ENCODE measurements around the gene GORAB.
A peak's percentile ranks its signal among the peaks of the same experiment; 100 is the strongest.

GORAB gene

DNA sequence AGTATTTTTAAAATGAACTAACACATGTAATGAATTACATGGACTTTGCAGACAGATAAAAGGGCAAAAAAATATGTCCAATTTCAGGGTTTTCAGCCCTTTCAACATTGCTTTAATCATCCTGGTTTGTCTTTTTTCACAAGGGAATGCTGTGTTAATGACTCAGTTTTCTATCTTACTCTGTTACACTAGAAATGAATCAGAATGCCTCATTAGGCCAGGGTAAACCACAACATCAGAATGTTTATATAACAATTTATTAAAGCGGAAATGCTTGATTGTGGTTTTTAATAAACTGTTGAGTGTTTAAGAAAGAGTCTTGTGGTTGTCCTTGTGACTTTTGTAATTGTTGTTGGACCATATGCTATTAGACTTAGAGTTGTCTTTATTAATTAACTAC lies 13.5 kb downstream of the GORAB start:
- H3K4me3 ChIP-seq (ENCODE audit: low read length), result no peak overlapping the region
- no peaks in the 10 kb centered on the region for H3K4me1 ChIP-seq (ENCODE audit: control insufficient read depth, insufficient read depth, low read length)
- no peaks in the 10 kb centered on the region for H3K27me3 ChIP-seq (ENCODE audit: control insufficient read depth, insufficient read depth, low read length)
- no peak overlapping the region for H3K9ac ChIP-seq (ENCODE audit: low read length)
- H3K36me3 ChIP-seq (ENCODE audit: control insufficient read depth, insufficient read depth, low read length), result peaks cover 16% of the 10 kb centered on the region
- no peak overlapping the region for H3K27ac ChIP-seq (ENCODE audit: low read depth, low read length)

GRCh38 chr1:170547255-170547654 lies 15.3 kb downstream of the GORAB start:
- H3K9ac ChIP-seq (ENCODE audit: low read length), result no peak overlapping the region
- no peaks in the 10 kb centered on the region for H3K27me3 ChIP-seq (ENCODE audit: control insufficient read depth, insufficient read depth, low read length)
- H3K36me3 ChIP-seq (ENCODE audit: control insufficient read depth, insufficient read depth, low read length), result peaks cover 20% of the 10 kb centered on the region
- no peak overlapping the region for H3K4me3 ChIP-seq (ENCODE audit: low read length)
- no peaks in the 10 kb centered on the region for H3K4me1 ChIP-seq (ENCODE audit: control insufficient read depth, insufficient read depth, low read length)
- H3K27ac ChIP-seq (ENCODE audit: low read depth, low read length), result no peak overlapping the region

- Histone ChIP-seq H3K4me1 (ENCODE audit: control insufficient read depth, insufficient read depth, low read length) (no peaks in the 10 kb centered on the region), H3K4me3 (ENCODE audit: low read length) (no peak overlapping the region), H3K27ac (ENCODE audit: low read depth, low read length) (no peak overlapping the region), H3K36me3 (ENCODE audit: control insufficient read depth, insufficient read depth, low read length) (peaks cover 17% of the 10 kb centered on the region), H3K27me3 (ENCODE audit: control insufficient read depth, insufficient read depth, low read length) (no peaks in the 10 kb centered on the region), H3K9ac (ENCODE audit: low read length) (no peak overlapping the region)
These were observed 16.5 kb downstream of the GORAB start for GRCh38 chr1:170548497-170548896.

DNA sequence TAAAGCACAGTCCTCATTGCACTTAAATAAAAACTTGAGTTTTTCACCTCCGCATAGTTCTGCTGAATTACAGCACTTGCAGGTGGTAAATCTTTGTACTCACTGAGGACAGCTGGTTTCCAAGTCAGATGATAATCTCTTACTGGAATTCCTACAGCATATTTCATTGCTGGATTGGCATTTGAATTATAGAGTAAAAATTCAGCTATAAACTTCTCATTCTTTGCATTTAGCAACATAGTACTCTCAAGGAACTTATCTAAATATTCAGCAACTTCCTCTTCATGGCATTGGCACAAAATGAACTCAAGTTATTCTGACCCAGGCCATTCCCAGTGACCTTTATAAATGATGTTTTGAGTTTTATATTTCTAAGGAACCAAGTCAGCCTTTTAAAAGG lies 23.4 kb downstream of the GORAB start:
- peaks cover 5% of the 10 kb centered on the region for H3K36me3 ChIP-seq (ENCODE audit: control insufficient read depth, insufficient read depth, low read length)
- H3K4me3 ChIP-seq (ENCODE audit: low read length), result no peak overlapping the region
- H3K27me3 ChIP-seq (ENCODE audit: control insufficient read depth, insufficient read depth, low read length), result no peaks in the 10 kb centered on the region
- H3K4me1 ChIP-seq (ENCODE audit: control insufficient read depth, insufficient read depth, low read length), result no peaks in the 10 kb centered on the region
- no peak overlapping the region for H3K27ac ChIP-seq (ENCODE audit: low read depth, low read length)
- no peak overlapping the region for H3K9ac ChIP-seq (ENCODE audit: low read length)

DNA sequence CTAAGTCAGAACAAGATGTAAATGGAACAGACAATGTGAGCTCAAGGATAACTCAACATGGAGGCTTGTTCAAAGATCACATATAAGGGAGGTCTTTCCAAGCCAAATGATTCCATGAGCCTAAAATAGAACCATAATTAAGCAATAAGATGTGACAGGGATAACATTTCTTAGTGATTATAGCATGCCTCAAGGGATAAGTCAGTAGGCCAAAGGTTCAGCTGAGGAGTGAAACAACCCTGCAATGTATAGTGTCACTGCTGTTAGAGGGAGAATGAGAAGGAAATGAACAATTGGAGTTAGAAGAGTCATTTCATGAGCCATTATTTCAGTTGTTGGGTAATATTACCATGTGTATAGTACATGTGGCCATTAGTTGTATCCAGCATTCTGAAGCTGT lies 25.0 kb downstream of the GORAB start:
- Histone ChIP-seq H3K4me1 (ENCODE audit: control insufficient read depth, insufficient read depth, low read length) (no peaks in the 10 kb centered on the region), H3K9ac (ENCODE audit: low read length) (no peak overlapping the region), H3K36me3 (ENCODE audit: control insufficient read depth, insufficient read depth, low read length) (peaks cover 4% of the 10 kb centered on the region), H3K27ac (ENCODE audit: low read depth, low read length) (no peak overlapping the region), H3K27me3 (ENCODE audit: control insufficient read depth, insufficient read depth, low read length) (no peaks in the 10 kb centered on the region), H3K4me3 (ENCODE audit: low read length) (no peak overlapping the region)

- no peak overlapping the region for H3K9ac ChIP-seq (ENCODE audit: low read length)
- no peaks in the 10 kb centered on the region for H3K36me3 ChIP-seq (ENCODE audit: control insufficient read depth, insufficient read depth, low read length)
- no peak overlapping the region for H3K27ac ChIP-seq (ENCODE audit: low read depth, low read length)
- H3K4me3 ChIP-seq (ENCODE audit: low read length), result no peak overlapping the region
- no peaks in the 10 kb centered on the region for H3K4me1 ChIP-seq (ENCODE audit: control insufficient read depth, insufficient read depth, low read length)
- no peaks in the 10 kb centered on the region for H3K27me3 ChIP-seq (ENCODE audit: control insufficient read depth, insufficient read depth, low read length)
These were observed 26.8 kb downstream of the GORAB start for GRCh38 chr1:170558731-170559130.

- H3K9ac ChIP-seq (ENCODE audit: low read length), result no peak overlapping the region
- no peaks in the 10 kb centered on the region for H3K4me1 ChIP-seq (ENCODE audit: control insufficient read depth, insufficient read depth, low read length)
- H3K36me3 ChIP-seq (ENCODE audit: control insufficient read depth, insufficient read depth, low read length), result no peaks in the 10 kb centered on the region
- no peaks in the 10 kb centered on the region for H3K27me3 ChIP-seq (ENCODE audit: control insufficient read depth, insufficient read depth, low read length)
- no peak overlapping the region for H3K27ac ChIP-seq (ENCODE audit: low read depth, low read length)
- H3K4me3 ChIP-seq (ENCODE audit: low read length), result no peak overlapping the region
These were observed 27.2 kb downstream of the GORAB start for GRCh38 chr1:170559166-170559565.

DNA sequence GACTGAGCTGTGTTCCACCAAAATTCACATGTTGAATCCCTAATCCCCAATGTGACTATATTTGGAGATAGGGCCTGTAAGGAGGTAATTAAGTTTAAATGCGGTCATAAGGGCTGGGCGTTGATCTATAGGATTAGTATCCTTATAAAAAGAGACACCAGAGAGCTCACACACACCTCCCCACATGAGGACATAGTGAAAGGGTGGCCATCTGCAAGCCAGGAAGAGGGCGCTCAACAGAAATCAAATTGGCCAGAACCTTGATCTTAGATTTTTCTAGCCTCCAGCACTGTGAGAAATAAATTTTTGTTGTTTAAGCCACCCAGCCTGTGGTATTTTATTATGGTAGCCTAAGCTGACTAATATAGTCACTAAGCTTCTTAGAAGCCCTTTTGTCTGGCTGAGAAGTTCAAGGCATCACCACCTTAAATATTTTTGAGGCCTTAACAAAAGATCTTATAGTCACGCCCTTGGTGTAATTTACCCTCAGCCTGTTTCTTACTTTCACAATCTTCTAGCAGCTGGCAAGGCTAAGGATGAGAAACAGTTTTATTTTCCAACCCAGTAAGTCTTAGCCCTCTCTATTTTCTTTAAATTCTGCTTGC lies 28.8 kb downstream of the GORAB start:
- H3K4me3 ChIP-seq (ENCODE audit: low read length), result no peak overlapping the region
- H3K36me3 ChIP-seq (ENCODE audit: control insufficient read depth, insufficient read depth, low read length), result no peaks in the 10 kb centered on the region
- H3K9ac ChIP-seq (ENCODE audit: low read length), result no peak overlapping the region
- H3K27ac ChIP-seq (ENCODE audit: low read depth, low read length), result no peak overlapping the region
- no peaks in the 10 kb centered on the region for H3K4me1 ChIP-seq (ENCODE audit: control insufficient read depth, insufficient read depth, low read length)
- H3K27me3 ChIP-seq (ENCODE audit: control insufficient read depth, insufficient read depth, low read length), result no peaks in the 10 kb centered on the region

GRCh38 chr1:170562646-170563338 lies 30.8 kb downstream of the GORAB start:
- H3K4me3 ChIP-seq (ENCODE audit: low read length), result no peak overlapping the region
- no peaks in the 10 kb centered on the region for H3K36me3 ChIP-seq (ENCODE audit: control insufficient read depth, insufficient read depth, low read length)
- no peak overlapping the region for H3K9ac ChIP-seq (ENCODE audit: low read length)
- H3K4me1 ChIP-seq (ENCODE audit: control insufficient read depth, insufficient read depth, low read length), result no peaks in the 10 kb centered on the region
- peak overlapping the region; percentile 30 for H3K27ac ChIP-seq (ENCODE audit: low read depth, low read length)
- no peaks in the 10 kb centered on the region for H3K27me3 ChIP-seq (ENCODE audit: control insufficient read depth, insufficient read depth, low read length)

DNA sequence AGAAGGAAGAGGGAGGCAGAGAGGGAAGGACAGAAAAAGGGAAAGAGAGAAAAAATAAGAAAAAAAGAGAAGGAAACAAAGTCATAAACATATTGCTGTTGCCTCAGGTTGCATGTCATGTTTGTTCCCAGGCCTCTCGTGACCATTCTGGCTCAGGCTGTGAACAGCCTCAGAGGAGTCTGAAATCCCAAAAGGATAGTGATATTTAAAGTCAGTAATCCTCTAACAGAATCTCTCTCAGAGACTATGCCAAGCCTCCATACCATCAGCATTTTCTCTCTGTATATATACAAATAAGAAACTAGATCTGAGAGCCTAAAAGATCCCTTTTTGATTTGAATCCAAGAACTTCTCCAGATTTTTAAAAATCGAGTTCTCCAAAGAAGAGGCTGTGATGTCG lies 35.2 kb downstream of the GORAB start:
- no peak overlapping the region for H3K9ac ChIP-seq (ENCODE audit: low read length)
- H3K4me3 ChIP-seq (ENCODE audit: low read length), result no peak overlapping the region
- no peaks in the 10 kb centered on the region for H3K36me3 ChIP-seq (ENCODE audit: control insufficient read depth, insufficient read depth, low read length)
- H3K4me1 ChIP-seq (ENCODE audit: control insufficient read depth, insufficient read depth, low read length), result no peaks in the 10 kb centered on the region
- no peaks in the 10 kb centered on the region for H3K27me3 ChIP-seq (ENCODE audit: control insufficient read depth, insufficient read depth, low read length)
- H3K27ac ChIP-seq (ENCODE audit: low read depth, low read length), result no peak overlapping the region

DNA sequence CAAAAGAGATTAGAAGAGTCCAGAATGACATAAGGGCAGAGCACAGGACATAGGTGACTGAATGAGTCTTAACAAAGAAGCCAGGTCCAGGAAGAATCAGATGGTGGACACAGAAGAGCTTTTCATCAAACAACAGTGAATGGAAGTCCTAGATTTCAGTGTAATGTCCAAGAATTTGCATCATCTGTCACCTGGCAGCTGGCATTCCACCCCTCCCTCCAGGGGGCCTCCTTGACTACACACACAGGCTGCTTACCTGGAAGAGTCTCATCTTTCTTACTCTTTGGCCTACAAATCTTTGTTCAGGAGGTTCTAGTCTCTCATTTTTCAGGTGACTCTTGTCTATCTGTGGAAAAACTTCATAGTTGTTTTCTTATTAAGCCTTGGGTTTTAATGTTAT lies 36.2 kb downstream of the GORAB start:
- Histone ChIP-seq H3K9ac (ENCODE audit: low read length) (no peak overlapping the region), H3K4me3 (ENCODE audit: low read length) (no peak overlapping the region), H3K4me1 (ENCODE audit: control insufficient read depth, insufficient read depth, low read length) (no peaks in the 10 kb centered on the region), H3K27ac (ENCODE audit: low read depth, low read length) (no peak overlapping the region), H3K27me3 (ENCODE audit: control insufficient read depth, insufficient read depth, low read length) (no peaks in the 10 kb centered on the region), H3K36me3 (ENCODE audit: control insufficient read depth, insufficient read depth, low read length) (no peaks in the 10 kb centered on the region)

- Histone ChIP-seq H3K27me3 (ENCODE audit: control insufficient read depth, insufficient read depth, low read length) (no peaks in the 10 kb centered on the region), H3K4me3 (ENCODE audit: low read length) (no peak overlapping the region), H3K4me1 (ENCODE audit: control insufficient read depth, insufficient read depth, low read length) (no peaks in the 10 kb centered on the region), H3K36me3 (ENCODE audit: control insufficient read depth, insufficient read depth, low read length) (no peaks in the 10 kb centered on the region), H3K27ac (ENCODE audit: low read depth, low read length) (no peak overlapping the region), H3K9ac (ENCODE audit: low read length) (no peak overlapping the region)
These were observed 45.0 kb downstream of the GORAB start for GRCh38 chr1:170576980-170577379.

GRCh38 chr1:170578359-170578758 lies 46.4 kb downstream of the GORAB start:
- no peaks in the 10 kb centered on the region for H3K27me3 ChIP-seq (ENCODE audit: control insufficient read depth, insufficient read depth, low read length)
- H3K9ac ChIP-seq (ENCODE audit: low read length), result no peak overlapping the region
- H3K4me1 ChIP-seq (ENCODE audit: control insufficient read depth, insufficient read depth, low read length), result no peaks in the 10 kb centered on the region
- H3K36me3 ChIP-seq (ENCODE audit: control insufficient read depth, insufficient read depth, low read length), result no peaks in the 10 kb centered on the region
- H3K4me3 ChIP-seq (ENCODE audit: low read length), result no peak overlapping the region
- no peak overlapping the region for H3K27ac ChIP-seq (ENCODE audit: low read depth, low read length)
